ENCODE data around the gene SMURF2.

DNA sequence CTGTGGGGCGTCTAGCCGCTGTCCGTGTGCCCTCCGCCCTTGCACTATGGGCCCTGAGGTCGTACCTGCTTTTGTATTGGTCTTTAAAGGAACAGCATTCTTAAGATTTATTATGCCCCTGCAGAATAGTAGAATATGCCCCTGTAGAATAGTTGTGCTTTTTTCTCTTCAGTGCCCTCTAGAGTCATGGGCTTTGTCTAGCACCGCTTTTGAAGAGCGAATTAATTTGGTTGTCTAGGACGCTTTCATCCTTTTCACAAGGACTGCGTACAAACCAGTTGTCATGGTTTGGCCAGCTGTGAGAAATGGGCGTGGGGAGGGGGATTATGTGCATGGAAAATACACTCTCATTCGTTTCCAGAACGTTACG is 154.7 kb downstream of the SMURF2 start:
- TF ChIP-seq, protein P1, sequence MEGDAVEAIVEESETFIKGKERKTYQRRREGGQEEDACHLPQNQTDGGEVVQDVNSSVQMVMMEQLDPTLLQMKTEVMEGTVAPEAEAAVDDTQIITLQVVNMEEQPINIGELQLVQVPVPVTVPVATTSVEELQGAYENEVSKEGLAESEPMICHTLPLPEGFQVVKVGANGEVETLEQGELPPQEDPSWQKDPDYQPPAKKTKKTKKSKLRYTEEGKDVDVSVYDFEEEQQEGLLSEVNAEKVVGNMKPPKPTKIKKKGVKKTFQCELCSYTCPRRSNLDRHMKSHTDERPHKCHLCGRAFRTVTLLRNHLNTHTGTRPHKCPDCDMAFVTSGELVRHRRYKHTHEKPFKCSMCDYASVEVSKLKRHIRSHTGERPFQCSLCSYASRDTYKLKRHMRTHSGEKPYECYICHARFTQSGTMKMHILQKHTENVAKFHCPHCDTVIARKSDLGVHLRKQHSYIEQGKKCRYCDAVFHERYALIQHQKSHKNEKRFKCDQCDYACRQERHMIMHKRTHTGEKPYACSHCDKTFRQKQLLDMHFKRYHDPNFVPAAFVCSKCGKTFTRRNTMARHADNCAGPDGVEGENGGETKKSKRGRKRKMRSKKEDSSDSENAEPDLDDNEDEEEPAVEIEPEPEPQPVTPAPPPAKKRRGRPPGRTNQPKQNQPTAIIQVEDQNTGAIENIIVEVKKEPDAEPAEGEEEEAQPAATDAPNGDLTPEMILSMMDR (IDR thresholded peaks at IDR 0.05): peak; percentile 9 to 50 (median 32)
- TF ChIP-seq POLR2A (IDR thresholded peaks at IDR 0.05): no peak
